WTC11 (cell line): ENCODE results near the gene SLC38A11. TPM values are rescaled to one million over a fixed set of nuclear protein-coding genes. Genes with fewer than 3 reads are reported as not detected.

Experiments
- ATAC-seq: fragments of 200-7000 bp; cut with Tn5 transposase; 2 replicates; pipeline ENCODE4 v1.10.0; 2021; ENCODE audit warnings: mild to moderate bottlenecking, moderate library complexity
- CTCF ChIA-PET: fragments of 300-600 bp; sonication (Branson Sonifier 250); formaldehyde crosslinking; loops from one replicate; lab custom pipeline; 2021; ENCODE audit warnings: antibody characterized with exemption; lab: Charles Lee
- POLR2A ChIA-PET: fragments of 350-600 bp; sonication (Branson Sonifier 250); formaldehyde crosslinking; loops from one replicate; lab custom pipeline; 2021; ENCODE audit warnings: antibody characterized with exemption; lab: Charles Lee
- DNase-seq: peaks from one replicate; pipeline ENCODE4 v3.0.0; 2021; ENCODE audit warnings: low spot score
- H3K27ac Mint-ChIP-seq: 2 replicates; pipeline ENCODE4 v1.8.0; 2021; ENCODE audit warnings: mixed read lengths
- H3K27me3 Mint-ChIP-seq: 2 replicates; pipeline ENCODE4 v1.8.0; 2021; ENCODE audit warnings: low read depth, mild to moderate bottlenecking, moderate library complexity, mixed read lengths
- H3K36me3 Mint-ChIP-seq: 2 replicates; pipeline ENCODE4 v1.8.0; 2021; ENCODE audit warnings: mixed read lengths
- H3K4me1 Mint-ChIP-seq: 2 replicates; pipeline ENCODE4 v1.8.0; 2022; ENCODE audit warnings: mixed read lengths
- H3K4me3 Mint-ChIP-seq: 2 replicates; pipeline ENCODE4 v1.8.0; 2021; ENCODE audit warnings: mild to moderate bottlenecking, moderate library complexity, mixed read lengths
- H3K9me3 Mint-ChIP-seq: 2 replicates; pipeline ENCODE4 v1.8.0; 2021; ENCODE audit warnings: mixed read lengths
- ATF6 ChIP-seq: sonication (generic); formaldehyde crosslinking; IDR thresholded peaks from 2 replicates; pipeline ENCODE4 v1.8.1; 2023; ENCODE audit warnings: mild to moderate bottlenecking, missing genetic modification reagents
- ELF4 ChIP-seq: sonication (generic); formaldehyde crosslinking; IDR thresholded peaks from 2 replicates; pipeline ENCODE4 v1.8.1; 2022; ENCODE audit warnings: low read depth, mild to moderate bottlenecking, moderate library complexity, missing genetic modification reagents
- ETV6 ChIP-seq: sonication (generic); formaldehyde crosslinking; IDR thresholded peaks from 2 replicates; pipeline ENCODE4 v1.8.1; 2022; ENCODE audit warnings: mild to moderate bottlenecking, missing genetic modification reagents
- FOXK1 ChIP-seq: sonication (generic); formaldehyde crosslinking; IDR thresholded peaks from 2 replicates; pipeline ENCODE4 v1.8.0; 2022; ENCODE audit warnings: mild to moderate bottlenecking, moderate library complexity, missing genetic modification reagents
- GABPB1 ChIP-seq: sonication (generic); formaldehyde crosslinking; IDR thresholded peaks from 2 replicates; pipeline ENCODE4 v1.8.1; 2023; ENCODE audit warnings: mild to moderate bottlenecking, missing genetic modification reagents
- JUN ChIP-seq: sonication (generic); formaldehyde crosslinking; IDR thresholded peaks from 2 replicates; pipeline ENCODE4 v1.8.0; 2023; ENCODE audit warnings: mild to moderate bottlenecking, missing genetic modification reagents
- NR3C1 ChIP-seq: sonication (generic); formaldehyde crosslinking; conservative IDR thresholded peaks from 2 replicates; pipeline ENCODE4 v1.8.1; 2023; ENCODE audit warnings: low read depth, mild to moderate bottlenecking, missing genetic modification reagents
- SMAD4 ChIP-seq: sonication (generic); formaldehyde crosslinking; IDR thresholded peaks from 2 replicates; pipeline ENCODE4 v1.8.0; 2022; ENCODE audit warnings: mild to moderate bottlenecking, missing genetic modification reagents
- TCF7 ChIP-seq: sonication (generic); formaldehyde crosslinking; IDR thresholded peaks from 2 replicates; pipeline ENCODE4 v1.8.0; 2022; ENCODE audit warnings: mild to moderate bottlenecking, low read depth, missing genetic modification reagents, moderate library complexity
- TP53 ChIP-seq: sonication (generic); formaldehyde crosslinking; IDR thresholded peaks from 2 replicates; pipeline ENCODE4 v1.8.1; 2023; ENCODE audit warnings: mild to moderate bottlenecking, missing genetic modification reagents
- ZNF423 ChIP-seq: fragments of 250-450 bp; sonication (Bioruptor Pico); IDR thresholded peaks from 2 replicates; pipeline ENCODE4 v2.1.2; 2022; ENCODE audit warnings: mild to moderate bottlenecking, moderate library complexity
- total RNA-seq: library from RNA; stranded (reverse); gene quantifications from 3 replicates; pipeline ENCODE4 v1.2.3, GENCODE V29; 2021
- TF ChIP-seq, protein P1 (sequence below): sonication (generic); formaldehyde crosslinking; IDR thresholded peaks from 2 replicates; pipeline ENCODE4 v1.8.1; 2022; ENCODE audit warnings: low read depth, mild to moderate bottlenecking, moderate library complexity, missing genetic modification reagents, borderline replicate concordance
- TF ChIP-seq, protein P2 (sequence below): sonication (generic); formaldehyde crosslinking; IDR thresholded peaks from 2 replicates; pipeline ENCODE4 v1.8.1; 2022; ENCODE audit warnings: low read depth, missing genetic modification reagents, borderline replicate concordance
- TF ChIP-seq, protein P3 (sequence below): fragments of 250-450 bp; sonication (Bioruptor Pico); IDR thresholded peaks from 2 replicates; pipeline ENCODE4 v1.9.0; 2021; ENCODE audit warnings: mild to moderate bottlenecking, borderline replicate concordance
- TF ChIP-seq, protein P4 (sequence below): sonication (generic); formaldehyde crosslinking; IDR thresholded peaks from 2 replicates; pipeline ENCODE4 v1.8.1; 2022; ENCODE audit warnings: mild to moderate bottlenecking, missing genetic modification reagents, moderate library complexity, borderline replicate concordance
- TF ChIP-seq, protein P5 (sequence below): sonication (generic); formaldehyde crosslinking; IDR thresholded peaks from 2 replicates; pipeline ENCODE4 v1.8.0; 2023; ENCODE audit warnings: mild to moderate bottlenecking, missing genetic modification reagents
- TF ChIP-seq, protein P6 (sequence below): sonication (generic); formaldehyde crosslinking; IDR thresholded peaks from 2 replicates; pipeline ENCODE4 v1.8.1; 2023; ENCODE audit warnings: mild to moderate bottlenecking, missing genetic modification reagents, borderline replicate concordance

The SLC38A11 gene
- total RNA-seq, 1 experiment from 2014 or later, result not detected

DNA sequence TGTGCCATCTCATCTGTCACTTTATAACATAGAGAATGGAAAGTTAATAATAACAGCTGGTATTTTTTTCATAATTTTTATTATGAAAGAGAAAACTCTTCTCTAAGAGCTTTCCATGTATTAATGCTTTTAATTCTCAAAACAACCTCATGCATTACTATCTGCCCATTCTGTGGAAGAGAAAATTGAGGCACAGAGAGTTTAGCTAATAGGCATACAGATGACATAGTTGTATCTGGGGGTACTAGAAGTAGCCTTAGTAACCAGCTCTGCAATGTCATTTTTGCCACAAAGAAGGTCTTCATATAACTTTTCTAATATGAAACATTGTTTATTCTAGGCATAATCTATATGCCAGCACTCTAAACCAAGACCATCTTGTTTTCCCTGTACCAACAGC, 77.4 kb downstream of the SLC38A11 start:
- H3K4me3 Mint-ChIP-seq, result no peak overlapping the region
- ATAC-seq (no peak), DNase-seq (no peak)
- CTCF ChIA-PET, result interaction anchor here (1.4 kb wide), 1 partner anchor 36 kb away, joined by 3 read pairs; the partner anchor contains the start of gene COBLL1
- POLR2A ChIA-PET, result no interaction called here
- H3K36me3 Mint-ChIP-seq, result no peaks in the 10 kb centered on the region
- H3K9me3 Mint-ChIP-seq, result no peaks in the 10 kb centered on the region
- H3K4me1 Mint-ChIP-seq, result peaks cover 7% of the 10 kb centered on the region
- no peak overlapping the region for H3K27ac Mint-ChIP-seq
- H3K27me3 Mint-ChIP-seq, result no peaks in the 10 kb centered on the region
- TF ChIP-seq, protein P1, sequence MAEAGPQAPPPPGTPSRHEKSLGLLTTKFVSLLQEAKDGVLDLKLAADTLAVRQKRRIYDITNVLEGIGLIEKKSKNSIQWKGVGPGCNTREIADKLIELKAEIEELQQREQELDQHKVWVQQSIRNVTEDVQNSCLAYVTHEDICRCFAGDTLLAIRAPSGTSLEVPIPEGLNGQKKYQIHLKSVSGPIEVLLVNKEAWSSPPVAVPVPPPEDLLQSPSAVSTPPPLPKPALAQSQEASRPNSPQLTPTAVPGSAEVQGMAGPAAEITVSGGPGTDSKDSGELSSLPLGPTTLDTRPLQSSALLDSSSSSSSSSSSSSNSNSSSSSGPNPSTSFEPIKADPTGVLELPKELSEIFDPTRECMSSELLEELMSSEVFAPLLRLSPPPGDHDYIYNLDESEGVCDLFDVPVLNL (CRISPR knock-in tag), result no peak
- TF ChIP-seq, protein P2, sequence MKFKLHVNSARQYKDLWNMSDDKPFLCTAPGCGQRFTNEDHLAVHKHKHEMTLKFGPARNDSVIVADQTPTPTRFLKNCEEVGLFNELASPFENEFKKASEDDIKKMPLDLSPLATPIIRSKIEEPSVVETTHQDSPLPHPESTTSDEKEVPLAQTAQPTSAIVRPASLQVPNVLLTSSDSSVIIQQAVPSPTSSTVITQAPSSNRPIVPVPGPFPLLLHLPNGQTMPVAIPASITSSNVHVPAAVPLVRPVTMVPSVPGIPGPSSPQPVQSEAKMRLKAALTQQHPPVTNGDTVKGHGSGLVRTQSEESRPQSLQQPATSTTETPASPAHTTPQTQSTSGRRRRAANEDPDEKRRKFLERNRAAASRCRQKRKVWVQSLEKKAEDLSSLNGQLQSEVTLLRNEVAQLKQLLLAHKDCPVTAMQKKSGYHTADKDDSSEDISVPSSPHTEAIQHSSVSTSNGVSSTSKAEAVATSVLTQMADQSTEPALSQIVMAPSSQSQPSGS (CRISPR knock-in tag), result no peak
- TF ChIP-seq, protein P3, sequence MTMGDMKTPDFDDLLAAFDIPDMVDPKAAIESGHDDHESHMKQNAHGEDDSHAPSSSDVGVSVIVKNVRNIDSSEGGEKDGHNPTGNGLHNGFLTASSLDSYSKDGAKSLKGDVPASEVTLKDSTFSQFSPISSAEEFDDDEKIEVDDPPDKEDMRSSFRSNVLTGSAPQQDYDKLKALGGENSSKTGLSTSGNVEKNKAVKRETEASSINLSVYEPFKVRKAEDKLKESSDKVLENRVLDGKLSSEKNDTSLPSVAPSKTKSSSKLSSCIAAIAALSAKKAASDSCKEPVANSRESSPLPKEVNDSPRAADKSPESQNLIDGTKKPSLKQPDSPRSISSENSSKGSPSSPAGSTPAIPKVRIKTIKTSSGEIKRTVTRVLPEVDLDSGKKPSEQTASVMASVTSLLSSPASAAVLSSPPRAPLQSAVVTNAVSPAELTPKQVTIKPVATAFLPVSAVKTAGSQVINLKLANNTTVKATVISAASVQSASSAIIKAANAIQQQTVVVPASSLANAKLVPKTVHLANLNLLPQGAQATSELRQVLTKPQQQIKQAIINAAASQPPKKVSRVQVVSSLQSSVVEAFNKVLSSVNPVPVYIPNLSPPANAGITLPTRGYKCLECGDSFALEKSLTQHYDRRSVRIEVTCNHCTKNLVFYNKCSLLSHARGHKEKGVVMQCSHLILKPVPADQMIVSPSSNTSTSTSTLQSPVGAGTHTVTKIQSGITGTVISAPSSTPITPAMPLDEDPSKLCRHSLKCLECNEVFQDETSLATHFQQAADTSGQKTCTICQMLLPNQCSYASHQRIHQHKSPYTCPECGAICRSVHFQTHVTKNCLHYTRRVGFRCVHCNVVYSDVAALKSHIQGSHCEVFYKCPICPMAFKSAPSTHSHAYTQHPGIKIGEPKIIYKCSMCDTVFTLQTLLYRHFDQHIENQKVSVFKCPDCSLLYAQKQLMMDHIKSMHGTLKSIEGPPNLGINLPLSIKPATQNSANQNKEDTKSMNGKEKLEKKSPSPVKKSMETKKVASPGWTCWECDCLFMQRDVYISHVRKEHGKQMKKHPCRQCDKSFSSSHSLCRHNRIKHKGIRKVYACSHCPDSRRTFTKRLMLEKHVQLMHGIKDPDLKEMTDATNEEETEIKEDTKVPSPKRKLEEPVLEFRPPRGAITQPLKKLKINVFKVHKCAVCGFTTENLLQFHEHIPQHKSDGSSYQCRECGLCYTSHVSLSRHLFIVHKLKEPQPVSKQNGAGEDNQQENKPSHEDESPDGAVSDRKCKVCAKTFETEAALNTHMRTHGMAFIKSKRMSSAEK (CRISPR knock-in tag), result no peak
- TF ChIP-seq SMAD4 (CRISPR knock-in tag) (no peak), ZNF423 (CRISPR knock-in tag) (no peak), ELF4 (no peak), TCF7 (no peak), ATF6 (CRISPR knock-in tag) (no peak), TP53 (CRISPR knock-in tag) (no peak), JUN (CRISPR knock-in tag) (no peak), GABPB1 (no peak), FOXK1 (no peak), ETV6 (CRISPR knock-in tag) (no peak), NR3C1 (CRISPR knock-in tag) (no peak)
- TF ChIP-seq, protein P4, sequence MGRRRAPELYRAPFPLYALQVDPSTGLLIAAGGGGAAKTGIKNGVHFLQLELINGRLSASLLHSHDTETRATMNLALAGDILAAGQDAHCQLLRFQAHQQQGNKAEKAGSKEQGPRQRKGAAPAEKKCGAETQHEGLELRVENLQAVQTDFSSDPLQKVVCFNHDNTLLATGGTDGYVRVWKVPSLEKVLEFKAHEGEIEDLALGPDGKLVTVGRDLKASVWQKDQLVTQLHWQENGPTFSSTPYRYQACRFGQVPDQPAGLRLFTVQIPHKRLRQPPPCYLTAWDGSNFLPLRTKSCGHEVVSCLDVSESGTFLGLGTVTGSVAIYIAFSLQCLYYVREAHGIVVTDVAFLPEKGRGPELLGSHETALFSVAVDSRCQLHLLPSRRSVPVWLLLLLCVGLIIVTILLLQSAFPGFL (CRISPR knock-in tag), result no peak
- TF ChIP-seq, protein P5, sequence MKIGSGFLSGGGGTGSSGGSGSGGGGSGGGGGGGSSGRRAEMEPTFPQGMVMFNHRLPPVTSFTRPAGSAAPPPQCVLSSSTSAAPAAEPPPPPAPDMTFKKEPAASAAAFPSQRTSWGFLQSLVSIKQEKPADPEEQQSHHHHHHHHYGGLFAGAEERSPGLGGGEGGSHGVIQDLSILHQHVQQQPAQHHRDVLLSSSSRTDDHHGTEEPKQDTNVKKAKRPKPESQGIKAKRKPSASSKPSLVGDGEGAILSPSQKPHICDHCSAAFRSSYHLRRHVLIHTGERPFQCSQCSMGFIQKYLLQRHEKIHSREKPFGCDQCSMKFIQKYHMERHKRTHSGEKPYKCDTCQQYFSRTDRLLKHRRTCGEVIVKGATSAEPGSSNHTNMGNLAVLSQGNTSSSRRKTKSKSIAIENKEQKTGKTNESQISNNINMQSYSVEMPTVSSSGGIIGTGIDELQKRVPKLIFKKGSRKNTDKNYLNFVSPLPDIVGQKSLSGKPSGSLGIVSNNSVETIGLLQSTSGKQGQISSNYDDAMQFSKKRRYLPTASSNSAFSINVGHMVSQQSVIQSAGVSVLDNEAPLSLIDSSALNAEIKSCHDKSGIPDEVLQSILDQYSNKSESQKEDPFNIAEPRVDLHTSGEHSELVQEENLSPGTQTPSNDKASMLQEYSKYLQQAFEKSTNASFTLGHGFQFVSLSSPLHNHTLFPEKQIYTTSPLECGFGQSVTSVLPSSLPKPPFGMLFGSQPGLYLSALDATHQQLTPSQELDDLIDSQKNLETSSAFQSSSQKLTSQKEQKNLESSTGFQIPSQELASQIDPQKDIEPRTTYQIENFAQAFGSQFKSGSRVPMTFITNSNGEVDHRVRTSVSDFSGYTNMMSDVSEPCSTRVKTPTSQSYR (CRISPR knock-in tag), result no peak
- TF ChIP-seq, protein P6, sequence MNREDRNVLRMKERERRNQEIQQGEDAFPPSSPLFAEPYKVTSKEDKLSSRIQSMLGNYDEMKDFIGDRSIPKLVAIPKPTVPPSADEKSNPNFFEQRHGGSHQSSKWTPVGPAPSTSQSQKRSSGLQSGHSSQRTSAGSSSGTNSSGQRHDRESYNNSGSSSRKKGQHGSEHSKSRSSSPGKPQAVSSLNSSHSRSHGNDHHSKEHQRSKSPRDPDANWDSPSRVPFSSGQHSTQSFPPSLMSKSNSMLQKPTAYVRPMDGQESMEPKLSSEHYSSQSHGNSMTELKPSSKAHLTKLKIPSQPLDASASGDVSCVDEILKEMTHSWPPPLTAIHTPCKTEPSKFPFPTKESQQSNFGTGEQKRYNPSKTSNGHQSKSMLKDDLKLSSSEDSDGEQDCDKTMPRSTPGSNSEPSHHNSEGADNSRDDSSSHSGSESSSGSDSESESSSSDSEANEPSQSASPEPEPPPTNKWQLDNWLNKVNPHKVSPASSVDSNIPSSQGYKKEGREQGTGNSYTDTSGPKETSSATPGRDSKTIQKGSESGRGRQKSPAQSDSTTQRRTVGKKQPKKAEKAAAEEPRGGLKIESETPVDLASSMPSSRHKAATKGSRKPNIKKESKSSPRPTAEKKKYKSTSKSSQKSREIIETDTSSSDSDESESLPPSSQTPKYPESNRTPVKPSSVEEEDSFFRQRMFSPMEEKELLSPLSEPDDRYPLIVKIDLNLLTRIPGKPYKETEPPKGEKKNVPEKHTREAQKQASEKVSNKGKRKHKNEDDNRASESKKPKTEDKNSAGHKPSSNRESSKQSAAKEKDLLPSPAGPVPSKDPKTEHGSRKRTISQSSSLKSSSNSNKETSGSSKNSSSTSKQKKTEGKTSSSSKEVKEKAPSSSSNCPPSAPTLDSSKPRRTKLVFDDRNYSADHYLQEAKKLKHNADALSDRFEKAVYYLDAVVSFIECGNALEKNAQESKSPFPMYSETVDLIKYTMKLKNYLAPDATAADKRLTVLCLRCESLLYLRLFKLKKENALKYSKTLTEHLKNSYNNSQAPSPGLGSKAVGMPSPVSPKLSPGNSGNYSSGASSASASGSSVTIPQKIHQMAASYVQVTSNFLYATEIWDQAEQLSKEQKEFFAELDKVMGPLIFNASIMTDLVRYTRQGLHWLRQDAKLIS (CRISPR knock-in tag), result no peak
